T-helper 1 cell (primary cell): ENCODE measurements around the gene POLR1E.

Experiments
- DNase-seq, 5 donors: peaks; one replicate each; pipeline ENCODE4 v3.0.0-alpha.2; 2012 to 2020
- total RNA-seq, 4 donors: gene quantifications; one replicate each; lab custom pipeline; 2026; lab: John Stamatoyannopoulos, UW

The POLR1E gene, protein sequence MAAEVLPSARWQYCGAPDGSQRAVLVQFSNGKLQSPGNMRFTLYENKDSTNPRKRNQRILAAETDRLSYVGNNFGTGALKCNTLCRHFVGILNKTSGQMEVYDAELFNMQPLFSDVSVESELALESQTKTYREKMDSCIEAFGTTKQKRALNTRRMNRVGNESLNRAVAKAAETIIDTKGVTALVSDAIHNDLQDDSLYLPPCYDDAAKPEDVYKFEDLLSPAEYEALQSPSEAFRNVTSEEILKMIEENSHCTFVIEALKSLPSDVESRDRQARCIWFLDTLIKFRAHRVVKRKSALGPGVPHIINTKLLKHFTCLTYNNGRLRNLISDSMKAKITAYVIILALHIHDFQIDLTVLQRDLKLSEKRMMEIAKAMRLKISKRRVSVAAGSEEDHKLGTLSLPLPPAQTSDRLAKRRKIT
- total RNA-seq, result 53.1 to 69.5 (median 59.3) reads per million in 4 donors

DNA sequence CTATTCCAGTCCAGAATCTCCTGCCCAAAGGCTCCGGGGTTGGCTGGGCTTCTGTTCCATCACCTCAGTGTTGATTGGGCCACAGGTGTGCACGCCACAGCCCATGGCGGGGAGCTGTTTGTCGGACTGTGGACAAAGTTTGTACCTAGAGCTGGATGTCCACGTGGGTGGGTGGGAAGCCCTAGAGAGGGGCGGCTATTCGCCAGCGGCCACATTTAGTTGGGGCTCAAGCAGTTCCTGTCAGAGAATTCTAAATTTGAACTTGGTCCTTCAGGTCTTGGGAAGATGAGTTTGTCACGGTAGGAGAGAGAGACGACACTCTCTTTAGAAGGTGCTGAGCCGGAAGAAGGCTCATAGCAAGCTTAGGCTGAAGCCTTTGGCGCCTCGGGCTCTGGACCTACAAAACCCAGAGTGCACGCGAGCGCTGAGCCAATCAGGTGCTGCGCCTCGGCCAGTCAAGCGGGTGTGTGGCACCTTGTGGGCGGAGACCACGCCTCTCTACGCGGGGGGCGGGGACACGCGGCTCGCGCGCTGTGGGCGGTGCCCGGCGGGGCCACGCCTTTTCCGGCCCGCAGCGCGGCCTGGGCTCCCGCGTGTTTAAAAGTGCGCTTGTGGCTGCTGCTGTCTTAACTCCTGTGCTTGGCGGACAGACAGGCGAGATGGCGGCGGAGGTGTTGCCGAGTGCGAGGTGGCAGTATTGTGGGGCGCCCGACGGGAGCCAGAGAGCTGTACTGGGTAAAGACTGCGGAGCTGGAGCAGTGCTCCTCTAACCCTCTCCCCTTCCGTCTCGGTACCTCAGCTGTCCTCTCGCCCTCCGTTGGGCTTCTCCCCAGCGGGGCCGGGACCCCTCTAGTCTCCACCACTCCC, at the start of gene POLR1E:
TSS of gene POLR1E (plus strand) at position 560 of the 867 bp plus-strand sequence. CDS start at position 660, 100 bp downstream.
- peak; percentile 90 to 96 (median 94) for DNase-seq

DNA sequence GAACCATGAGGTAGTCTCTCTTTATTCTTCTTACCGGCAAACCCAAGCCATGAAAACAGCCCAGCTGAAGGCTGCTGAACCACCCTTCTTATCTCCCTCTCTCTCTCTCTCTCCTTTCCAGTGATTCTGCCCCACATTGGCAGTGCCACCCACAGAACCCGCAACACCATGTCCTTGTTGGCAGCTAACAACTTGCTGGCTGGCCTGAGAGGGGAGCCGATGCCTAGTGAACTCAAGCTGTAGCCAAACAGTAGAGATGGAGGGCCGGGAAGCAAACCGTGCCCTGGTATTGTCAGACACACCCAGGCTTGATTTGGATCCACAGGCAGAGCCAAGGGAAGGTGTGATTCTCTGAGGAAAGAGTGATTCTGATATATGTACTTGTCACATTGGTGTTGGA, 49.2 kb upstream of the POLR1E start:
- DNase-seq, result no peak

DNA sequence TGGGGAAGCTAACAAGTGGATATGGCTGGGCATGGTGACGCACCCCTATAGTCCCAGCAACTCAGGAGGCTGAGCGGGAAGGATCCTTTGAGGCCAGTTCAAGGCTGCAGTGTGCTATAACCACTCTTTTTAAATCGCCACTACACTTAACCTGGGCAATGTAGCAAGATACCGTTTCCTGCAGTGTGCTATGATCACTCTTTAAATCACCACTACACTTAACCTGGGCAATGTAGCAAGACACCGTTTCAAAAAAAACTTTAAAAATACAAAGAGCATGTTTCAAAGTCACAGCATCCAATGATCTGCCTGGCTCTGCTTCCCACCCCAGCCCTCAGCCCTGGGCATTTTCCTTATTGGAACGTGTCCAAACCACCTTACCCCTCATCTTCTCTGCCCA, 48.7 kb upstream of the POLR1E start:
- DNase-seq, result no peak

DNA sequence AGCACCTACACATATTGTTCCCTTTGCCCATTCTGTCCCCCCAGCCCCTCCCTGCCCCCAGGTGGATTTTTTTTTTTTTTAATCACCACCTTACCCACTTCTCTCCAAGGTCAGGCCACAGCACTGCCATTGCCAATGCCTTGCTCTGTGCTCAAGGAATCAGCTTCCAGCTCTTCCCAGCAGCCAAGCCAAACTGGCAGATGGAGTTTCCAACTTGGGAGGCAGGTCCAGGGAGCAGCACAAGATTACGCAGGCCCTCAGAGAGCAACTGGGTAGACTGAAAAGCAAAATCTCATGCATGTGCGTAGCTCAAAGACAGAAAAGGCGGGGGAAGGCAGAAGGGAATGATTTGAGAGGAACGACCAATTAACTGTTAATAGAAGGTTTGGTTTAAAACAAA, 48.1 kb upstream of the POLR1E start:
- DNase-seq, result no peak

DNA sequence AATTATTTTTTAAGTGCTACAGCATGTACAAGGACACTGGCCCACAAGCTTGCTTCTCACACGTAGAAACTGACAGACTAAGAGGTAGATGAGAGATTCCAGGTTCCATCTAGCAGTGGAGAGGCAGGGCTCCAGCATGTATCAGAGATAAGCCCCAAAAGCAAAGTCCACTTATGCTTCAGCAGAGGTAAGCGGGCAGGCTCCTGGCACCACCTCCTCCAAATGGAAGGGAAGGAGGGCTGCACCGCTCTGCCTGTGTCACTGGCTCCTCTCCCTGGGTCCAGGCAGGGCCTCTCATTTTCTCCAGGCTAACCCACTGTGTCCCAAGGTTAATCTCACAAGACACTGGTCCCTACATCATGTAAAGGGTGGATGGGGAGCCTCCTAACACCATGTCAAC, 47.4 kb upstream of the POLR1E start:
- no peak for DNase-seq

DNA sequence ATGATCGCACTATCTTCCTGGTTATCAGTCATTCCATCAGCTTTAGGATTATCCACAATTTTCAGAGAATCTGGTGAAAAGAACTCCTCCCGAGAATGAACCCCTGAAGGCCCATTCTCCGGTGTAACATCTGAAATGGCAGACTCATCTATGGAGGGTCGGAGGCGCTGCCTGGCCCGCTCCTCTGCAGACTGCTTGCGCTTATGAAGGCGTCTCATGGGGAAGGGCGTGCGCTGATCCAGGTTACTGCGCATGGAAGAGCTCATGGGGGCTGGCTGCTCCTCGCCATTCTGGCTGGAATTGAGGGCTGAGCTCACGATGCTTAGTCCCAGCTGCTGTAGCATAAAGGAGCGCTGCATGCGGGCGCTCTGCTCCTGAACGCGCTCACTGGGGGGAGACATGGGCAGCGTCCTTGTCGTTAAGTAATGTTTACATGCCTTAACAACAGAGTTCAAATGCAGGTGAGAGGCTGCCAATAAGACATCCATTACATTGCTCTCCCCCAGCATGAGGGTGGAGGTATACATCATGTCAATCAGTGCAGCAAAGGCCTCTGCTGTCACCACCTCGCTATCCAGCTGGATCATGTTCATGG, 43.9 kb upstream of the POLR1E start:
- DNase-seq, result no peak

DNA sequence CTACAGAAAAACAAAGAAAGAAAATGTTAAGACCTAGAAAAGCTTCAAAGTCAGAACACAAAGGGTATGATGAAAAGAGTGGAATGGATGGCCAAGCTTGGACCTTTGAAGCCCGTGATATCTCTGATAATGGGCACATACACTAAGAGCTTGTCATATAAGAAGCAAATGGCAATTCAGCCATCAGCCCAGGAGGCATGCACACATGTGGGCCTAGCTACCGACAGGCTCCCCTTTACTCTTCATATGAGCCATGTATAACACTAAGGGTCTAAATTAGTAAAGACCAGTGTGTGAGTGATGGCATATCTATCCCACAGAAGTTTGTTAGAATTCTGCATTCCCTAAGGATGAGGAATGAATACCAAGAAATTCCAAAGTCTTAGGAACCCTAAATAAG, 43.2 kb upstream of the POLR1E start:
- DNase-seq, result no peak

DNA sequence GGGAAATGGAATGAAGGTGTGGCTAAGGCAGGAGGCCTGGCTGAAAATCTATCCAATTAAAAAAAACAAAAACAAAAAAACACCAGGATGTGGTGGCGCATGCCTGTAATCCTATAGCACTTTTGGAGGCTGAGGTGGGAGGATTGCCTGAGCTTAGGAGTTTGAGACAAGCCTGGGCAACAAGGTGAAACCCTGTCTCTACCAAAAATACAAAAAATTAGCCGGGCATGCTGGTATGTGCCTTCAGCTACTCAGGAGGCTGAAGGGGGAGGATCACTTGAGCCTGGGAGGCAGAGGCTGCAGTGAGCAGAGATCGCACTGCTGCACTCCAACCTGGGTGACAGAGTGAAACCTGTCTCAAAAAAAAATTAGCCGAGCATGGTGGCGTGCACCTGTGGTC, 42.2 kb upstream of the POLR1E start:
- DNase-seq, result no peak

DNA sequence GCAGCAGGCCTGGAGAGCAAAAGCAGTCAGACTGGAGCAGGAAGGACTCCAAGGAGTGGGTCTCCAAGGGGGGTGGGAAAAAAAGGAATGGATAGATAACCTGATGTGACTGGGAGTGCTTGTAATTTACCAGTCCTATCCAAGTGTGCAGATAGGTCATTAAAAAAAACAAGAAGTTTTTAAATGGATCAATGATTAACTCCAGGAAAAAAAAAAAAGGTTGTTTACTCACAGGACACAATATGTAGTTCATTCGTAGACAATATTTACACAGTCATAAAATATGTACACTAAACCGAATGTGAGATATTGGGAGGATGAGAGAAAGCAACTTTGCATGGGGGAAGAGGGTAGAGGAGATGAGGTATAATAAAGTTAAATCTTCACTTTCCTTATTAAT, 40.9 kb upstream of the POLR1E start:
- no peak for DNase-seq

DNA sequence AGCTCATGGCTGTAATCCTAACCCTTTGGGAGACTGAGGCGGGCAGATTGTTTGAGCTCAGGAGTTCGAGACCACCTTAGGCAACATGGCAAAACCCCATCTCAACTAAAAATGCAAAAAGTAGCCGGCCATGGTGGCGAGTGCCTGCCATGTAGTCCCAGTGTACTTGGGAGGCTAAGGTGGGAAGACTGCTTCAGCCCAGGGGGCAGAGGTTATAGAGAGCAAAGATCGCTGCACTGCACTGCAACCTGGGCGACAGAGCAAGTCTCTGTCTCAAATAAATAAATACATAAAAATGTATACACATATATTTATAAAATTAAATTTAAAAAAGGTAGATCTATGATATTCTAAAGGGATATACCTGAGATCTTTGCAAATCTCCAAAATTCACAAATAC, 39.9 kb upstream of the POLR1E start:
- DNase-seq, result no peak

DNA sequence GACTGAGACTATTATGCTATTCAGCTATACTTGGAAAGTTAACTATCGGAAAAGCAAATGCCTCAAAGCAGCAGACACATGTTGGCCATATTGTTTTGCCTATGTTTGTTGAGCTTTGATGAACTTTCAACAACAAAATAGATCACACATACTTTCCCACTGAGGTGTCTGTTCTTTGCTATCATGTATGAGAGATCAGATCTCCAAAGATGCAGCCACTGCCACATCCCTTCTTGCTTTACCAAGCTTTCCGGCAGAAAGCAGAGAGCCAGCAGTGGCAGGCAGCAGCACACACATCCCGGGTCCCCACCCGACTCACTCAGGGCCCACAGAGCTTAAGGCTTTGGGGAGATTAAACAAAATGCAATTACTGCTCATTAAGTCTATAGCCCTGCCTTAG, 39.3 kb upstream of the POLR1E start:
- no peak for DNase-seq

DNA sequence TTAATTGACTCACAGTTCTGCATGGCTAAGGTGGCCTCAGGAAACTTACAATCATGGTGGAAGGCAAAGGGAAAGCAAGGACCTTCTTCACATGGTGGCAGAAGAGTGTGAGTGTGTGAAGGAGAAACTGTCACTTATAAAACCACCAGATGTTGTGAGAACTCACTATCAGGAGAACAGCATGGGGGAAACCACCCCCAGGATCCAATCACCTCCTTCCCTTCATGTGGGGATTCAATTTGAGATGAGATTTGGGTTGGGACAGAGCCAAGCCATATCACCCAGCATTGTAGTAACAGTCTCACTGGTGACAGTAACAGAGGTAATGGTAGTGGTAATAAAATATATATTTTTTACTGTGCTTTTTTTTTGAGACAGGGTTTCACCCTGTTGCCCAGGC, 38.6 kb upstream of the POLR1E start:
- DNase-seq, result no peak

DNA sequence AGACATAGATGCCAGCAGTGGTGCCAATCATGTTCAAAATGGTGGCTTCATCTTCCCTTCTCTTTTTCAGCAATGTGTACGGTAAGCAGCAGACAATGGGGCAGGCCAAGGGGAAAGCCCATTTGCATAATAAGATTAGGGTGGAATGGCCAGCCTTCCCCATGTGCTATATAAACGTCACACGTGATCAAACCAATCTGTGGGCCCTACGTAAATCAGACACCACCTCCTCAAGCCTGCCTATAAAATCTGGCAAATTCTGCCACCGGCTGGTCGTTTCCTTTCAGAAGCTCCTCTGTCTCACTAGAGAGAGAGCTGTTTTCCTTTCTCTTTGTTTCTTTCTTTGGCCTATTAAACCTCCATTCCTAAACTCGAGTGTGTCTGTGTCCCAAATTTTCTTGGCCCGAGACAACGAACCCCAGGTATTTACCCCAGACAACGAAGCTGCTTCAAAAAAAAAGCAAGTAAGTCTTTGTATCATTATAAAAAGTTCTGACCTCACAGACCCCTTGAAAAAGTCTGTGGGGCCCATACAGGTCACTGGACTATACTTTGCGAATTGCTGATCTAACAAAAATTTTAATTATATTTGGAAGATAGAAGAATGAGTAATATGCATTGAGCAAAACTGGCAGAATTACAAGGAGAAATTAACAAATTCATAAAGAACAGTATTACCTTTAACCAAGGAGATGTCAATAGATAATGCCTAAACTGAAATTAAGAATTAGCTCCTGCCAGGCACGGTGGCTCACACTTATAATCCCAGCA, 35.7 kb upstream of the POLR1E start:
- no peak for DNase-seq

DNA sequence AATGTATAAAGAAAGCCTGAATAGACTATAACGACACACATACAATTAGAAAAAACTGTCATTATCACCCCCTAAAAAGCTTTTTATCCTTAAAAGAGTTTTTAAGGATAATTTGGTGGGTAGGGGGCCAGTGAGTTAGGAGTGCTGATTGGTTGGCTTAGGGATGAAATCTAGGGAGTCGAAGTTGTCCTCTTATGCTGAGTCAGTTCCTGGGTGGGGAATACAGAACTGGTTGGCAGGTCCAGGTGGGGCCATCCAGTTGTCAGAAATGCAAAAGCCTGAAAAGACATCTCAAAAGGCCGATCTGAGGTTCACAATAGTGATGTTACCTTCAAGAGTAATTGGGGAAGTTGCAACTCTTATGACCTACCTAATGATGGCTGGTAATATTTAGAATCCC, 34.1 kb upstream of the POLR1E start:
- DNase-seq, result no peak

DNA sequence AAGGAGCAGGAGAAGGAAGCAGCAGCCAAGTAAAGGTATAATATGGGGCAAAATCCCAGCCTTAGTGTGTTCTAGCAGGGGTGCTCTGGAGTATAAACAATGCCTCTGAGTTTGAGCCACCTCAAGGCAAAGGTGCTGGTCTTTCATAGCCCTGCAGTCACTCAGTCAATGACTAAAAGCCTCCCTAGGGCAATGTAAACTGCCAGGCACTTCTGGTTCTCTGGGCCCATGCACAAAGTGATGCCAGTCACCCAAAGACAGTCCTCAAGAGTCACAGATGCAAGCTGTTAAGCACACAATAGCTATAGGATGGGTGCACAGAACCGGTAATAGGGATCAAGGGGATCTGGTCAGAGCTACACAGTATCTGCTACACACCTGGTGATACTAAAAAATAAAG, 33.1 kb upstream of the POLR1E start:
- DNase-seq, result no peak

DNA sequence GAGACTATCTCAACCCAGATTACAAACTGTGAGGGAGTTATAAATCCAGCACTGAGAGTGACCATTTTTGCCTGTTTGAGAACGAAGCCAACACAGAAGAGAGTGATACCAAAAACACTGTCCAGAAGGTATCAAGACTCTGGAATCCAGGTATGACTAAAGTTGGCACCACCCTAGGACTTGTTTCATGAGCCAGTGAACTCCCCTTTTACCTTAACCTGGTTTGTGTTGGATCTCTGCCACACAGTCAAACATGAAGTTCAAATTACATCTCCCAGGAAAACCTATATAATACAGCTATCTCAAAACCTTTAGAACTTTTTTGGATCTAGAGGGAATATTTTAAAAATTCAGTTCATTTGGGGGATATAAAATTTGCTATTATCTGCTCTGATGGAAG, 31.9 kb upstream of the POLR1E start:
- no peak for DNase-seq

DNA sequence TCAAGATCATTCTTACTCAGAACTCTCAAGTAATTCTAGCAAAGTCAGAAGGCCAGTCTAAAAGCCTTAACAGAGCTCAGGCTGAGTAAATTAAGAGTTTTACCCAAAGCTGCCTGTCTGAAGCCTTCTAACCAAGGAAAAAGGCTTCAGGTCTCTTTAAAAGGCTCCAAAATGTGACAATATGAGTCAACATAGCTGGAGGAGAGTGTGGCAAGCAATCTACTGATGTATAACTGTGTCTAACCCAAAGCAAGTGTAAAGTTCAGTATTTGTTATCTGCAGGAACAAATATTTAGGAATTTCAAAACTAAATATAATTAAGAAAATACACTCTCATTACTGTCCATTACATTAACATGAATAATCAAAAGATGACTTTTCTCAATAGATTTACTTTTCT, 31.5 kb upstream of the POLR1E start:
- no peak for DNase-seq

DNA sequence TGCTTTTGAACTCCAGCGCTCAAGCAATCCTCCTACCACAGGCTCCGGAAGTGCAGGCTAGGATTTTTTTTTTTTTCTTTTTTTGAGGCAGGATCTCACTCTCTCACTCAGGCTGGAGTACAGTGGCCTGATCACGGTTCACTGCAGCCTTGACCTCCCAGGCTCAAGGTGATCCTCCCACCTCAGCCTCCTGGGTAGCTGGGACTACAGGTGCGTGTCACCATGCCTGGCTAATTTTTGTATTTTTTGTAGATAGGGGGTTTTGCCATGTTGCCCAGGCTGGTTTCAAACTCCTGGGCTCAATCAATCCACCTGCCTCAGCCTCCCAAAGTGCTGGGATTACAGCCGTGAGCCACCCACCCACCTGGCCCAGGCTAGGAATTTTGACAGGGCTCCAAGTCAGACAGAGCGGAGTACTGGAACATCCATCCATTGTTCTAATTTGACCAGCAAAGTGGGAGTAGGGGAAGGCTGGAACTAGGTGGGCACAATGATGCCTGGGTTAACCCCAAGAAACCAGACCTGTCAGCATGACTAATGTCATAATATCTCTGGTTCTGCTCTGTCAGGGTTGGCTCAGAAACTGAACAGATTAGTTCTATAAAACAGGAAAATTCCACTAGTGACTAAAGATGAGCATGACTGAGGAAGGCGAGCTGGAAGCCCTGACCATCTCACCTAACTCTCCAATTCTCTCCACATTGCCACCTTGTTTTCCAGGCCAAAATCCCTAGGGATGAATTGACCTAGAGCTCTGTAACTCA, 29.7 kb upstream of the POLR1E start:
- no peak for DNase-seq

DNA sequence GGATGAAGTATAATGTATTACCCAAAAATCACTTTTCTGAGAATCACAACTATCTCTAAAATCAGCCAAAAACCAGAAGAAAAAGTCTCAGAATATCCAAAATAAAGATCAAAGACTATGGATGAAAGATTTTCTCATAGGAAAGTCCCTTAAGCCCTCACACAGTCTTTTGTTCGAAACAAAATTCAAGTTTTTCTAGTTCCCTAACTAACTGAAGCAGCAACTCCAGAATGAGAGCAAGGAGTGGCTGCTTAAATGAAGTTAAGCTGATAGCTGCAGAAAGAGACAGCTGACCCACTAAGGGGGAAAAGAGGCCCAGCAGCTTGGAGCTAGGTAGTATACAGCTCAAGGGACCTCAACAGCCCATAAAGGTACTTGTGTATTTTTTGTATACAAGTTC, 28.9 kb upstream of the POLR1E start:
- DNase-seq, result no peak

DNA sequence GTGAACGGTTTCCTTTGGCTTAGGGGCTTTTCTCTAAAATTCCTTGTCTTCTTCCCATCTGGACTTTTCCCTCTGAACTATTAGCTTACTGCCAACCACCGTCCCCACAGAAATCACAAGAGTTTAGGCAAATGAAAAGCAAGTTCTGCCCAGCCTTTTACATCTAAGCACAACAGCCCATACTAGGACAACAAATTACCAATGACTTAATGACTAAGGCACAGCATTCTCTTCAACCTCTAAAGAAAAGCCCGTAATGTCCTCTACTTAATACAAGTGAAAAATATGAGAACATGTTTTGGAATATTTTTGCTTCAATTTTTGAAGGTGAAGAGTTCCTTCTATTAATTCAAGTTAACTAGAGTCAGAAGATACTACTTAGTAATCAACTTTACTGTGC, 21.7 kb upstream of the POLR1E start:
- no peak for DNase-seq

DNA sequence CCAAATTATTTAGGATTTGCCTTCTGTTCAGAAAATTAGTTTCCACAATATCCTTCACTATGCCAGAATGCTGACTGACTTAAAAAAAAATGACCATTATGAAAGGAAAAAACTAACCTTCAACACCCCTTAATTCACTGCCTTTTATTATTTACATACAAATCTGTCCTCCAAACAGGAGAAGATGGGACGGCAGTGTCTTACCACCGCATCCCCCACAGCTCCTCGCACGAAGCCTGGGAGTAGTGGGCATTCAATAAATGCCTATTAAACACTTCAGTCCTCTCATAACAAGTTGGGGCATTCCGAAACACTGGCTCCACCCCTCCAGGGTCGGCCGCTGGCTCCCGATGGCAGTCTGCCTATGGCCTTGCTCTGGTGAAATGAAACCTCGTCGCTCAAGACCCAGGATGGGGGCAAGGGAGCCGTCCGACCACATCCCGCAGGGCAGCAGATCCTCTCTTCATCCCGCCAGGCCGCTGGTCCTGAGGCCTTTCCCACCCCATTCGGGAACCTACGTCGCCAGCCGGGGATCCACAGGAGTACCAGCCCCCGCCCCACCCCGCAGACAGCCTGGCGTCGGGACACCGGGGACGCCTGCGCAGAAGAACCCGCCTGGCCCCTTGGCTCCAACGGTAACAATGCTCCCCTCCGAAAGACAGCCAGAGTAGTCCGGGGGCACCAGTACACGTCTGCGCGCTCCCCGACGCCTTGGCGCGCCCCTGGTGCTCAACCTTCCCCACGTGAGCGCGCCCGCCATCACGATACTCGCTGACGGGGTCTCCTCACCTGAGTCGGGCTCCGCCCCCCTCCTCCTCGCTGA, 21.1 kb upstream of the POLR1E start:
- peak in 4 of 5 donors; percentile 82 to 88 (median 84) for DNase-seq
